GM19395 (cell line): ENCODE measurements around the gene FAM83C.

Experiments used
- ATAC-seq: cut with Tn5 transposase; IDR thresholded peaks from one replicate; pipeline ENCODE4 v1.9.1; 2021; ENCODE audit warnings: mild to moderate bottlenecking, moderate library complexity; ENCODE audit not compliant: unreplicated experiment

The FAM83C gene

GRCh38 chr20:35237486-35237885, 54.7 kb downstream of the FAM83C start:
- ATAC-seq, result no peak

DNA sequence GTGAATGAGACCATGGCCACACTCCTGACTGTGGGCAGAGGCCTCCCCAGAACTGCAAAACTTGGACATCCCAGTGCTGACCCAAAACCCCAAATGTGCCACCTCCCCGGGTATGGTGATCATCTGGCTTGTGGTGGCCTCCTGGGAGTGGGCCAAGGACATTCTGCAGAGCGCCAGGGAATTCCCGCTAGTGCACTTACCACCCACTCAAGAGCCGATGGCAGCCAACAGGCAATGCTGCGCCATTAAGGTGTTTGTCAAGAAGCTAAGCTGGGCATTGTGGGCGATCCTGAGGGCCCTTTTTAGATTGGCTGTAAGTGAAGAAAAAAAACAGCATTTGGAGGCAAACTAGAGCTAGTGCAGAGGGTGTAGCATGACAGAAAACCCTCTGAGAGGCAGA, 56.3 kb downstream of the FAM83C start:
- ATAC-seq, result no peak
